Heart right ventricle (tissue), 16 donors: ENCODE data around the gene ACOT13. TPM values are rescaled to one million over a fixed set of nuclear protein-coding genes. Genes with fewer than 3 reads are reported as not detected.
A peak's percentile ranks its signal among the peaks of the same experiment; 100 is the strongest.
"Not testable (repeated sequence)": the region's sequence is repeated elsewhere in the genome, so short reads cannot be mapped to it uniquely, and the experiment has no call there.

ENCODE experiments used
- ATAC-seq, 8 donors: fragments of 200-7000 bp; cut with Tn5 transposase; one replicate each; pipeline ENCODE4 v1.9.1; 2020; ENCODE audit warnings: mild to moderate bottlenecking in 8 of 8, moderate library complexity in 8 of 8, moderate number of reproducible peaks in 1 of 8
- DNase-seq, 2 donors: peaks; one replicate each; pipeline ENCODE4 v3.0.0-alpha.2; 2020
- H3K27ac ChIP-seq, 10 donors: fragments of 200-600 bp; sonication (generic) in 2 of 10; one replicate each; pipeline versions ENCODE4 v1.5.0 to v1.8.0; 2020 to 2022; ENCODE audit warnings: mild to moderate bottlenecking in 3 of 10
- H3K27me3 ChIP-seq, 7 donors: fragments of 200-600 bp; one replicate each; pipeline ENCODE4 v1.8.0; 2021 to 2022; ENCODE audit warnings: mild to moderate bottlenecking in 2 of 7
- H3K36me3 ChIP-seq, 9 donors: fragments of 200-600 bp; sonication (generic) in 1 of 9; one replicate each; pipeline versions ENCODE4 v1.5.0 to v1.8.0; 2020 to 2022; ENCODE audit warnings: mild to moderate bottlenecking in 2 of 9
- H3K4me1 ChIP-seq, 9 donors: fragments of 200-600 bp; sonication (generic) in 1 of 9; one replicate each; pipeline versions ENCODE4 v1.5.0 to v1.8.0; 2020 to 2022; ENCODE audit warnings: mild to moderate bottlenecking in 4 of 9
- H3K4me3 ChIP-seq, 10 donors: fragments of 200-600 bp; sonication (generic) in 2 of 10; one replicate each; pipeline versions ENCODE4 v1.5.0 to v1.8.0; 2020 to 2022; ENCODE audit warnings: mild to moderate bottlenecking in 7 of 10, moderate library complexity in 2 of 10
- H3K9me3 ChIP-seq, 11 donors: fragments of 200-600 bp in 10 of 11; sonication (generic) in 2 of 11; one replicate each; pipeline versions ENCODE4 v1.5.0 to v1.8.0; 2013 to 2022; ENCODE audit warnings: mild to moderate bottlenecking in 2 of 11, control low read depth in 1 of 11, moderate library complexity in 1 of 11
- WGBS, 2 donors: extraction: QIAGEN DNeasy Blood & Tissue Kit; methylation state at CpG; one replicate each; pipeline ENCODE4 v1.1.7; 2013; ENCODE audit warnings: inconsistent platforms in 1 of 2; 5-methylcytosine and 5-hydroxymethylcytosine counted together
- intact Hi-C, 10 donors: fragments of 100-400 bp; cut with DNase I; formaldehyde crosslinking; loops; one replicate each; pipeline versions ENCODE4 v1.11.1 to v1.14.2; 2022
- polyA plus RNA-seq, 2 donors: library from polyadenylated mRNA; stranded (reverse); fragments of 200-250 nt; gene quantifications; one replicate each; pipeline ENCODE4 v1.2.3, GENCODE V29; 2013
- total RNA-seq, 10 donors: library from RNA; stranded (reverse); fragmentation: NEBNext Ultra II Directional in 3 of 10; extraction: Animal tissue kit (Norgen Biotek cat#: 25700) in 3 of 10; gene quantifications; one replicate each; pipeline versions ENCODE4 v1.2.1 to v1.2.4, GENCODE V29; 2021 to 2023
- TF ChIP-seq, protein P1 (sequence below), 9 donors: fragments of 200-600 bp; sonication (generic) in 2 of 9; IDR thresholded peaks; one replicate each; pipeline versions ENCODE4 v1.5.0 to v1.8.0; 2021 to 2022; ENCODE audit warnings: antibody characterized with exemption in 9 of 9, mild to moderate bottlenecking in 5 of 9, moderate library complexity in 1 of 9
- donor health status: Arrhythmogenic right ventricular cardiomyopathy.
- donor health status: ischemic (EF 13 %, LVEDD 7.1; RV severe dilation, severe dysfunction).
- donor health status: healthy with polysubstance abuse.
- donor health status: DM: no; HTN: yes; CAD: no.
- donor health status: DM: no; HTN: no; CAD: no.
- donor health status: ischemic (EF 25% LVEDD 6.9; RV normal size, moderate dysfunction).
- donor health status: ischemic (EF 25% LVEDD 5.7; RV mildly dilated, moderate dysfunction).
- donor health status: healthy.
- donor health status: DM: yes; HTN: yes; CAD: no.
- donor health status: Ischemic cardiomyopathy.
- donor health status: ischemic (EF 35%, LVEDD 5.7; RV mildly dilated, moderate dysfunction).
- donor health status: nonischemic (EF 11% LVEDD 7.7; RV severe dilation, severe dysfunction).
- donor health status: DM: yes; HTN: yes; CAD: no.
- donor health status: PGD.
- donor health status: ischemic (EF 29% LVEDD 5.4; RV normal size, mild dysfunction).
- donor health status: nonischemic (EF 23%, LVEDD 6.1; RV moderate dilation, normal function).

The ACOT13 gene
- total and polyA plus RNA-seq, 12 donors = 38.2 to 241 (median 56.1) TPM

GRCh38 chr6:24708612-24709011 is 41.7 kb downstream of the ACOT13 start:
- Histone ChIP-seq H3K4me1 (peaks cover 0 to 40% (median 30%) of the 10 kb centered on the region in 9 donors), H3K27ac (no peak overlapping the region), H3K36me3 (peaks cover 4 to 100% (median 96%) of the 10 kb centered on the region in 9 donors), H3K27me3 (no peaks in the 10 kb centered on the region), H3K9me3 (no peaks in the 10 kb centered on the region), H3K4me3 (no peak overlapping the region)
- WGBS, 2 donors = 83 to 84% methylated on average over 3 of the region's 3 CpGs
- ATAC-seq (no peak), DNase-seq (no peak)
- TF ChIP-seq, protein P1, sequence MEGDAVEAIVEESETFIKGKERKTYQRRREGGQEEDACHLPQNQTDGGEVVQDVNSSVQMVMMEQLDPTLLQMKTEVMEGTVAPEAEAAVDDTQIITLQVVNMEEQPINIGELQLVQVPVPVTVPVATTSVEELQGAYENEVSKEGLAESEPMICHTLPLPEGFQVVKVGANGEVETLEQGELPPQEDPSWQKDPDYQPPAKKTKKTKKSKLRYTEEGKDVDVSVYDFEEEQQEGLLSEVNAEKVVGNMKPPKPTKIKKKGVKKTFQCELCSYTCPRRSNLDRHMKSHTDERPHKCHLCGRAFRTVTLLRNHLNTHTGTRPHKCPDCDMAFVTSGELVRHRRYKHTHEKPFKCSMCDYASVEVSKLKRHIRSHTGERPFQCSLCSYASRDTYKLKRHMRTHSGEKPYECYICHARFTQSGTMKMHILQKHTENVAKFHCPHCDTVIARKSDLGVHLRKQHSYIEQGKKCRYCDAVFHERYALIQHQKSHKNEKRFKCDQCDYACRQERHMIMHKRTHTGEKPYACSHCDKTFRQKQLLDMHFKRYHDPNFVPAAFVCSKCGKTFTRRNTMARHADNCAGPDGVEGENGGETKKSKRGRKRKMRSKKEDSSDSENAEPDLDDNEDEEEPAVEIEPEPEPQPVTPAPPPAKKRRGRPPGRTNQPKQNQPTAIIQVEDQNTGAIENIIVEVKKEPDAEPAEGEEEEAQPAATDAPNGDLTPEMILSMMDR (IDR thresholded peaks at IDR 0.05) = no peak
- intact Hi-C loops = loop anchor here in 2 of 10 donors (10.0 kb wide), 2 partner anchors 214 to 284 kb away; partner anchors contain the start of gene ALDH5A1 (in 1 of the 2)

DNA sequence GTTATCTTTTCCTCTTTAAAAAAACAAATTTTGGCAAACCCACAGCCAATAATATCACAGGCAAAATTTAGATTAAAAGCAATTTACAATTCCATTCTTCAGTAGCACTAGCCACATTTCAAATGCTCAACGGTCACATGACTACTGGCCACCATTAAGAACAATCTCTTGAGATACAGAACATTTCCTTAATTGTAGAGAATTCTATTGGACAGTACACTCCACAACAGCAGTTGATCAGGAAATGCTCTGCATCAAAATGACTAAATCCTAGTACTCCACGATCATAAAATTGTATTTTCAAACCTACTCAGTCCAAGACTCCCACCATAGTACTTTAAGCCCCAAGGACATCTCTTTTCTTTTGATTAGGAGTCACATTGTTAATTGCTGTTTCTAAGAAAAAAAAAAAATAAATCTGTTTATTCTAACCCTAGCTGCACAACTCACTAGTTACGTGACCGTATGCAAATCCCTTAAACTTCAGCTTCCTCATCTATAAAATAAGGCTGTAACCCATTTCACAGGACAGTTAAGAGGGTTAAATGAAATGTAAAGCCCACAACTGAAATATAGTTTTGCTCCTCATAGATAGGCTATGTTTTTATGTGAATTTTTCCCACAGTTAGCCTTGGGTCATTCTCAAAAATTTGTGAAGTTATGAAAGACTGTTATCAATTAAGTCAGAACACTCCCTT is 42.3 kb downstream of the ACOT13 start:
- intact Hi-C loops = loop anchor here in 2 of 10 donors (10.0 kb wide), 2 partner anchors 214 to 284 kb away; partner anchors contain the start of gene ALDH5A1 (in 1 of the 2)
- Histone ChIP-seq H3K4me1 (peaks cover 0 to 46% (median 35%) of the 10 kb centered on the region in 9 donors), H3K4me3 (no peak overlapping the region), H3K9me3 (no peaks in the 10 kb centered on the region), H3K27ac (no peak overlapping the region), H3K27me3 (no peaks in the 10 kb centered on the region), H3K36me3 (peaks cover 4 to 100% (median 96%) of the 10 kb centered on the region in 9 donors)
- WGBS, 2 donors = 87% methylated on average over 4 of the region's 4 CpGs
- TF ChIP-seq, protein P1 (IDR thresholded peaks at IDR 0.05) = no peak
- no peak for ATAC-seq
- DNase-seq = no peak

DNA sequence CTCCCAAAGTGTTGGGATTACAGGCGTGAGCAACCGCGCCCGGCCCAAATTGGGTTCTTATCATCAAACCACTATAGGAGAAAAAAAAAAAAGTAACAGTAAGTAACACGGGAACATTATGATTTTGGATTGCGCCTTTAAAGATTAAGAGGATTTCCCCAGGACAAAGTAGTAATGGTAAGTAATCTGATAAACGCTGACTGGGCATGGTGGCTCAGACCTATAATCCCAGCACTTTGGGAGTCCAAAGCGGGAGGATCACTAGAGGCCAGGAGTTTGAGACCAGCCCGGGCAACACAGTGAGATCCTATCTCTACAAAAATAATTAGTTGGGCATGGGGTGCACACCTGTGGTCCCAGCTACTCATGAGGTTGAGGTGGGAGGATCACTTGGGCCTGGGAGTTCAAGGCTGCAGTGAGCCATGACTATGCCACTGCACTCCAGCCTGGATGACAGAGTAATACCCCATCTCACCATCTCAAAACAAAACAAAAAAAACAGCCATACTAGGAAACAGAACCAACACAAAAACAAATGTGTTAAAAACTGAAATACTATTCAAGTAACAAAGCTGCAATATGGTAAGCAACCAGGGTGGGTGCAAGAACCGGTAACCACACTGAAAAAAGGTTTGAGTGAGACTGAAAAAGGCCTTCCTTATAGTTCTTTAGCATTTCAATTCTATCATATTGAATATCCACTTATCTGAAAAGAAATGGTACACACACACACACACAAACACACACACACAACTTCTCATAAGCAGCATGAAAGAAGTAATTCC is 43.8 kb downstream of the ACOT13 start:
- Histone ChIP-seq H3K27me3 (no peaks in the 10 kb centered on the region), H3K4me1 (peaks cover 0 to 61% (median 51%) of the 10 kb centered on the region in 9 donors), H3K27ac (no peak overlapping the region), H3K4me3 (no peak overlapping the region), H3K9me3 (no peaks in the 10 kb centered on the region), H3K36me3 (peaks cover 2 to 100% (median 95%) of the 10 kb centered on the region in 9 donors)
- intact Hi-C loops = loop anchor here in 1 of 10 donors (10.0 kb wide), 1 partner anchor 64 kb away; the partner anchor contains the start of gene GMNN
- TF ChIP-seq, protein P1 (IDR thresholded peaks at IDR 0.05) = no peak
- WGBS, 2 donors = 91 to 92% methylated on average over 10 of the region's 10 CpGs
- peak in 1 of 8 donors; percentile 22 for ATAC-seq
- no peak for DNase-seq

DNA sequence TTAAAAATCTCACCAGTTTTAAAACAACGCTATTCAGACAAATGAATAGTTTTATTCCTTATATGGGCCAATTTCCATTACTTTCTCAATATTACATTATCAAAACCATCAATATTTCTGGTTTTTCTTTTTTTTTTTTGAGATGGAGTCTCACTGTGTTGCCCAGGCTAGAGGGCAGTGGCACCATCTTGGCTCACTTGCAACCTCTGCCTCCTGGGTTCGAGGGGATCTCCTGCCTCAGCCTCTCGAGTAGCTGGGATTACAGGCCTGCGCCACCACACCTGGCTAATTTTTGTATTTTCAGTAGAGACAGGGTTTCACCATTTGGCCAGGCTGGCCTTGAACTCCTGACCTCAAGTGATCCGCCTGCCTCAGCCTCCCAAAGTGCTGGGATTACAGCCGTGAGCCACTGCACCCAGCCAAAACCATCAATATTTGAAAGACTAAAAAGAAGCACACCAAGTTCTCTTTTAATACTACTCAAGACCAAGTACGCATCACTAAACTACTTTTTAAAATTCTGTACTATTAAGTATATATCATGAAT is 49.8 kb downstream of the ACOT13 start:
- not testable (repeated sequence) for DNase-seq, H3K27ac ChIP-seq, ATAC-seq, H3K9me3 ChIP-seq, H3K27me3 ChIP-seq
- H3K36me3 ChIP-seq = peaks cover 0 to 72% (median 38%) of the 10 kb centered on the region in 9 donors
- intact Hi-C loops = loop anchor here in 2 of 10 donors (5.0 to 10.0 kb wide), 2 partner anchors 58 to 61 kb away; partner anchors contain the start of gene GMNN (in 1 of the 2)
- H3K4me1 ChIP-seq = peaks cover 6 to 77% (median 66%) of the 10 kb centered on the region in 9 donors
- peak overlapping the region in 9 of 10 donors; percentile 70 to 98 (median 87) for H3K4me3 ChIP-seq
- 80 to 82% methylated on average over 7 of the region's 7 CpGs for WGBS, 2 donors
